H1 (cell line): Measurements from ENCODE around the gene HS2ST1. TPM values are rescaled to one million over a fixed set of nuclear protein-coding genes. Genes with fewer than 3 reads are reported as not detected.

Experiments
- ASH2L ChIP-seq: fragments of 200-600, 300-600 bp; sonication (generic); IDR thresholded peaks from one replicate; pipeline ENCODE4 v1.7.1; 2017; ENCODE audit warnings: low read length
- RAD21 ChIP-seq, 2 experiments: IDR thresholded peaks in 1 of 2; conservative IDR thresholded peaks in 1 of 2; 2 replicates each; pipeline ENCODE4 v1.6.1; 2011; ENCODE audit warnings: low read depth in 2 of 2, low read length in 2 of 2, improper control_type of control experiment in 1 of 2, inconsistent platforms in 1 of 2, mild to moderate bottlenecking in 1 of 2, moderate library complexity in 1 of 2
- polyA plus RNA-seq, 7 experiments: library from polyadenylated mRNA; depleted of rRNA in 3 of 7; stranded (reverse) in 5 of 7; unstranded in 2 of 7; fragments of >200 nt in 5 of 7; fragments of 200-250 nt in 2 of 7; gene quantifications; 1 replicate in 5 of 7; 2 replicates in 1 of 7; 4 replicates in 1 of 7; pipeline versions ENCODE4 v1.2.1 to v1.2.3, GENCODE V29; 2011 to 2013; ENCODE audit warnings: missing spikeins in 2 of 7, mixed read lengths in 2 of 7
- total RNA-seq: library from RNA; stranded (reverse); fragmentation: NEBNext Ultra II Directional; extraction: Animal tissue kit (Norgen Biotek cat#: 25700); gene quantifications from 2 replicates; pipeline ENCODE4 v1.2.1, GENCODE V29; 2021

The HS2ST1 gene
- total and polyA plus RNA-seq, 2 of the 8 experiments (the other 6 are each of a cell fraction or from before 2014, with no cell fraction given): 5.2 to 28.3 TPM

DNA sequence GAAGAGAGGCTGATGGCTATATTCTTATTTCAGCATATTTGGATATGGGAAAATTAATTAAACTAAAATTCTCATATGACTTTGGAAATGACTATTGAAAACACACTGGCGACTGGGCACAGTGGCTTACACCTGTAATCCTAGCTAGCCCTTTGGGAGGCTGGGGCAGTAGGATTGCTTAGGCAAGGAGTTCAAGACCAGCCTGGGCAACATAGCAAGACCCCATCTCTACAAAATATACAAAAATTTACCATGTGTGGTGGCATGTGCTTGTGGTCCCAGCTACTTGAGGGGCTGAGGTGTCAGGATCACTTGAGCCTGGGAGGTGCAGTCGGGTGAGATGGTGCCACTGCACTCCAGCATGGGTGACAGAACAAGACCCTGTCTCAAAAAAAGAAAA, 26.2 kb downstream of the HS2ST1 start (continued):
- no peak for TF ChIP-seq ASH2L
- TF ChIP-seq RAD21 (IDR thresholded peaks at IDR 0.05 in 1 of 2, conservative IDR thresholded peaks at IDR 0.05 in 1 of 2; ENCODE audit: low read depth in 2 of 2, low read length in 2 of 2): no peak
- TF ChIP-seq, all 59 proteins: peak for 0
